H9 (cell line): ENCODE measurements around the gene SLC17A3. TPM values are rescaled to one million over a fixed set of nuclear protein-coding genes. Genes with fewer than 3 reads are reported as not detected.

Source experiments
- DNase-seq: peaks from one replicate; pipeline ENCODE4 v3.0.0-alpha.2; 2017
- H2AFZ ChIP-seq: one replicate; pipeline ENCODE4 v1.6.1; 2013; ENCODE audit warnings: mild to moderate bottlenecking, low read length, control low read depth, moderate library complexity
- H2AK5ac ChIP-seq: 2 replicates; pipeline ENCODE4 v1.6.1; 2013; ENCODE audit warnings: low read length, control low read depth, mixed read lengths; ENCODE audit not compliant: insufficient read length
- H2BK120ac ChIP-seq: one replicate; pipeline ENCODE4 v1.6.1; 2013; ENCODE audit warnings: low read depth, mild to moderate bottlenecking, low read length, control low read depth, inconsistent platforms; ENCODE audit not compliant: poor library complexity, severe bottlenecking
- H2BK12ac ChIP-seq: 2 replicates; pipeline ENCODE4 v1.6.1; 2013; ENCODE audit warnings: low read length, control low read depth, mixed read lengths, low read depth; ENCODE audit not compliant: insufficient read length
- H2BK15ac ChIP-seq: 2 replicates; pipeline ENCODE4 v1.6.1; 2013; ENCODE audit warnings: low read depth, low read length, control low read depth
- H2BK20ac ChIP-seq: one replicate; pipeline ENCODE4 v1.6.1; 2013; ENCODE audit warnings: low read depth, mild to moderate bottlenecking, low read length, control low read depth, inconsistent platforms; ENCODE audit not compliant: poor library complexity, severe bottlenecking
- H2BK5ac ChIP-seq: 2 replicates; pipeline ENCODE4 v1.6.1; 2013; ENCODE audit warnings: low read length, control low read depth, mixed read lengths; ENCODE audit not compliant: insufficient read length
- H3K14ac ChIP-seq: 2 replicates; pipeline ENCODE4 v1.6.1; 2013; ENCODE audit warnings: low read length, control low read depth; ENCODE audit not compliant: insufficient read depth
- H3K18ac ChIP-seq: 2 replicates; pipeline ENCODE4 v1.6.1; 2013; ENCODE audit warnings: low read depth, mild to moderate bottlenecking, mixed read lengths, low read length, control low read depth; ENCODE audit not compliant: insufficient read length
- H3K23ac ChIP-seq: 2 replicates; pipeline ENCODE4 v1.6.1; 2013; ENCODE audit warnings: low read length, control low read depth, mixed read lengths, low read depth; ENCODE audit not compliant: insufficient read length
- H3K23me2 ChIP-seq: 2 replicates; pipeline ENCODE4 v1.6.1; 2013; ENCODE audit warnings: low read depth, mild to moderate bottlenecking, mixed read lengths, low read length, control low read depth; ENCODE audit not compliant: insufficient read length, poor library complexity, severe bottlenecking
- H3K27ac ChIP-seq: 2 replicates; pipeline ENCODE4 v1.5.1; 2013; ENCODE audit warnings: low read length, control low read depth, mixed read lengths, low read depth; ENCODE audit not compliant: insufficient read length
- H3K27me3 ChIP-seq: 2 replicates; pipeline ENCODE4 v1.6.1; 2013; ENCODE audit warnings: low read length, control low read depth, inconsistent platforms; ENCODE audit not compliant: insufficient read depth
- H3K4ac ChIP-seq: 2 replicates; pipeline ENCODE4 v1.6.1; 2013; ENCODE audit warnings: low read depth, mild to moderate bottlenecking, control low read depth, inconsistent platforms, low read length, moderate library complexity
- H3K4me1 ChIP-seq: 2 replicates; pipeline ENCODE4 v1.6.1; 2013; ENCODE audit warnings: low read length, control low read depth, inconsistent platforms; ENCODE audit not compliant: insufficient read depth
- H3K4me2 ChIP-seq: 2 replicates; pipeline ENCODE4 v1.6.1; 2013; ENCODE audit warnings: low read length, control low read depth, mixed read lengths; ENCODE audit not compliant: insufficient read length, insufficient read depth
- H3K56ac ChIP-seq: 2 replicates; pipeline ENCODE4 v1.6.1; 2013; ENCODE audit warnings: low read depth, mild to moderate bottlenecking, mixed read lengths, low read length, control low read depth; ENCODE audit not compliant: insufficient read length
- H3K79me1 ChIP-seq: 2 replicates; pipeline ENCODE4 v1.6.1; 2013; ENCODE audit warnings: low read depth, mild to moderate bottlenecking, moderate library complexity, low read length, control low read depth, inconsistent platforms; ENCODE audit not compliant: insufficient read depth, poor library complexity, severe bottlenecking
- H3K79me2 ChIP-seq: 2 replicates; pipeline ENCODE4 v1.6.1; 2013; ENCODE audit warnings: low read length, control low read depth, inconsistent platforms; ENCODE audit not compliant: insufficient read depth
- H3K9ac ChIP-seq: 2 replicates; pipeline ENCODE4 v1.6.1; 2013; ENCODE audit warnings: low read length, control low read depth, mixed read lengths; ENCODE audit not compliant: insufficient read length; ENCODE audit errors: extremely low read depth
- H3K9me3 ChIP-seq: one replicate; pipeline ENCODE4 v1.6.1; 2013; ENCODE audit warnings: low read depth, low read length, inconsistent platforms; ENCODE audit not compliant: control insufficient read depth
- H3T11ph ChIP-seq: one replicate; pipeline ENCODE4 v1.6.1; 2013; ENCODE audit warnings: mild to moderate bottlenecking, low read length, control low read depth, inconsistent platforms
- H4K20me1 ChIP-seq: one replicate; pipeline ENCODE4 v1.6.1; 2013; ENCODE audit not compliant: control insufficient read depth, insufficient read length, insufficient read depth
- H4K5ac ChIP-seq: 2 replicates; pipeline ENCODE4 v1.6.1; 2013; ENCODE audit warnings: low read depth, mild to moderate bottlenecking, mixed read lengths, low read length, control low read depth; ENCODE audit not compliant: insufficient read length
- H4K8ac ChIP-seq: replicated peaks from 2 replicates; pipeline ENCODE4 v1.6.1; 2013; ENCODE audit warnings: low read length, control low read depth, mixed read lengths, low read depth; ENCODE audit not compliant: insufficient read length
- H4K91ac ChIP-seq: 2 replicates; pipeline ENCODE4 v1.6.1; 2013; ENCODE audit warnings: low read depth, mild to moderate bottlenecking, moderate library complexity, mixed read lengths, low read length, control low read depth; ENCODE audit not compliant: insufficient read length
- H3K27ac Mint-ChIP-seq, 3 experiments: 2 replicates in 2 of 3; 3 replicates in 1 of 3; pipeline ENCODE4 v1.8.0; 2020 to 2021; ENCODE audit warnings: mixed read lengths in 3 of 3, mild to moderate bottlenecking in 1 of 3, moderate library complexity in 1 of 3
- H3K27me3 Mint-ChIP-seq: 2 replicates; pipeline ENCODE4 v1.8.0; 2021; ENCODE audit warnings: low read depth, mild to moderate bottlenecking, moderate library complexity, mixed read lengths
- H3K36me3 Mint-ChIP-seq, 3 experiments: 2 replicates in 2 of 3; 3 replicates in 1 of 3; pipeline ENCODE4 v1.8.0; 2020 to 2021; ENCODE audit warnings: low read depth in 3 of 3, mixed read lengths in 3 of 3; ENCODE audit not compliant: insufficient read depth in 1 of 3
- H3K4me1 Mint-ChIP-seq, 2 experiments: 2 replicates each; pipeline ENCODE4 v1.8.0; 2020; ENCODE audit warnings: mixed read lengths in 2 of 2
- H3K4me3 Mint-ChIP-seq, 2 experiments: 2 replicates in 1 of 2; 3 replicates in 1 of 2; pipeline ENCODE4 v1.8.0; 2020 to 2021; ENCODE audit warnings: mild to moderate bottlenecking in 2 of 2, mixed read lengths in 2 of 2, moderate library complexity in 1 of 2
- H3K9me3 Mint-ChIP-seq, 2 experiments: 2 replicates in 1 of 2; 3 replicates in 1 of 2; pipeline ENCODE4 v1.8.0; 2020; ENCODE audit warnings: mild to moderate bottlenecking in 2 of 2, mixed read lengths in 2 of 2, moderate library complexity in 1 of 2
- CTCF ChIP-seq: fragments of 200-600 bp; sonication (generic); conservative IDR thresholded peaks from 3 replicates; pipeline ENCODE4 v1.8.0; 2021; ENCODE audit warnings: antibody characterized with exemption, mild to moderate bottlenecking
- WGBS: extraction: QIAGEN DNeasy Blood & Tissue Kit; methylation state at CpG from one replicate; pipeline ENCODE4 v1.1.7; 2013; ENCODE audit warnings: missing lambda C conversion rate, low lambda C conversion rate, mixed read lengths; ENCODE audit not compliant: insufficient read length; ENCODE audit errors: extremely low coverage; 5-methylcytosine and 5-hydroxymethylcytosine counted together
- total RNA-seq: library from RNA; stranded (reverse); gene quantifications from 2 replicates; pipeline ENCODE4 v1.2.1, GENCODE V29; 2021

Gene SLC17A3
- total RNA-seq, 1 experiment from 2014 or later = not detected

GRCh38 chr6:25922301-25922700, 48.3 kb upstream of the SLC17A3 start:
- no peak overlapping the region for H2BK20ac ChIP-seq

More at GRCh38 chr6:25922301-25922700, 48.3 kb upstream of the SLC17A3 start:
- no CpG with 5 or more reads among the region's 2 CpGs for WGBS
- Histone ChIP-seq H3K18ac (no peak overlapping the region), H4K20me1 (no peaks in the 10 kb centered on the region), H3K4me1 (peaks cover 3% of the 10 kb centered on the region; the same call in 1 of the 2 replicates), H3K56ac (no peak overlapping the region), H3K9me3 (no peaks in the 10 kb centered on the region), H2BK15ac (no peak overlapping the region), H4K91ac (no peak overlapping the region), H3K14ac (no peak overlapping the region), H3K79me2 (no peaks in the 10 kb centered on the region), H3K23ac (no peak overlapping the region), H4K5ac (no peak overlapping the region), H2BK12ac (no peak overlapping the region), H3K9ac (no peak overlapping the region), H3T11ph (no peak overlapping the region), H3K27ac (no peak overlapping the region), H2AK5ac (no peak overlapping the region), H3K79me1 (no peaks in the 10 kb centered on the region), H2AFZ (no peak overlapping the region), H3K27me3 (no peaks in the 10 kb centered on the region), H3K23me2 (no peaks in the 10 kb centered on the region), H4K8ac (no peak overlapping the region), H2BK5ac (no peak overlapping the region), H2BK120ac (no peak overlapping the region), H3K4me2 (no peak overlapping the region), H3K4ac (no peak overlapping the region)
- TF ChIP-seq CTCF = no peak
- Mint-ChIP-seq H3K27me3 (no peaks in the 10 kb centered on the region), H3K27ac (no peak overlapping the region), H3K4me1 (peaks cover 3 to 7% of the 10 kb centered on the region in 2 experiments; a peak in 2 of 4 replicates), H3K9me3 (no peaks in the 10 kb centered on the region), H3K36me3 (no peaks in the 10 kb centered on the region), H3K4me3 (no peak overlapping the region)
- DNase-seq = no peak
